Activated naive CD4-positive, alpha-beta T cell treated with anti-CD3 and anti-CD28 coated beads, Interleukin-2, amount 50 U/mL, for 16 hours (primary cell): ENCODE measurements around the gene ARL17A.
"Not testable (repeated sequence)": the region's sequence is repeated elsewhere in the genome, so short reads cannot be mapped to it uniquely, and the experiment has no call there.

Source experiments
- DNase-seq: peaks from one replicate; pipeline ENCODE4 v3.0.0-alpha.2; 2020

The ARL17A gene

GRCh38 chr17:46534716-46535115 lies 44.8 kb downstream of the ARL17A start:
- DNase-seq, result not testable (repeated sequence)

GRCh38 chr17:46512168-46512567 lies 67.3 kb downstream of the ARL17A start, which contains the start of gene LRRC37A2:
TSS of gene LRRC37A2 (plus strand) at chr17:46512468. CDS start at chr17:46512713, 245 bp downstream.
- not testable (repeated sequence) for DNase-seq

GRCh38 chr17:46505896-46506295 lies 73.6 kb downstream of the ARL17A start:
- not testable (repeated sequence) for DNase-seq

GRCh38 chr17:46499437-46500139 lies 79.9 kb downstream of the ARL17A start:
- DNase-seq, result not testable (repeated sequence)

GRCh38 chr17:46492021-46492420 lies 87.5 kb downstream of the ARL17A start:
- DNase-seq, result not testable (repeated sequence)

- not testable (repeated sequence) for DNase-seq
Measured at GRCh38 chr17:46481310-46481709, 98.2 kb downstream of the ARL17A start.

GRCh38 chr17:46478823-46479222 lies 100.7 kb downstream of the ARL17A start:
- DNase-seq, result not testable (repeated sequence)

GRCh38 chr17:46475583-46475982 lies 103.9 kb downstream of the ARL17A start:
- not testable (repeated sequence) for DNase-seq

GRCh38 chr17:46474489-46474888 lies 105.0 kb downstream of the ARL17A start:
- DNase-seq, result not testable (repeated sequence)

- not testable (repeated sequence) for DNase-seq
Measured at GRCh38 chr17:46467618-46468017, 111.9 kb downstream of the ARL17A start.
